Left ventricle myocardium superior (tissue), 1 donor: Measurements from ENCODE around the gene BRCC3. TPM values are rescaled to one million over a fixed set of nuclear protein-coding genes. Genes with fewer than 3 reads are reported as not detected.

Source experiments
- ATAC-seq: fragments of 200-7000 bp; cut with Tn5 transposase; one replicate; pipeline ENCODE4 v1.9.1; 2020; ENCODE audit warnings: mild to moderate bottlenecking, moderate library complexity
- DNase-seq: peaks from one replicate; pipeline ENCODE4 v3.0.0-alpha.2; 2020
- intact Hi-C: fragments of 100-400 bp; cut with micrococcal nuclease; formaldehyde crosslinking; loops from one replicate; pipeline ENCODE4 v1.11.0; 2022
- long read RNA-seq: library from polyadenylated mRNA; unstranded; transcript quantifications from one replicate; pipeline ENCODE4 v2.0.0, GENCODE V29; 2021
- total RNA-seq: library from RNA; stranded (reverse); fragmentation: NEBNext Ultra II Directional; extraction: Animal tissue kit (Norgen Biotek cat#: 25700); gene quantifications from one replicate; pipeline ENCODE4 v1.2.1, GENCODE V29; 2021
- donor health status: DM: no; HTN: yes; CAD: no; lungs with severe emphysema.

BRCC3 gene
- 13.9 TPM for total RNA-seq
- long read RNA-seq, transcript BRCC3-208 (10 exons, 2,694 nt) = major isoform, 12 of 26 reads
- long read RNA-seq, partial matches to known transcripts = 2 of 26 reads
- long read RNA-seq, other reads (novel, unspliced or antisense) = 12 of 26 reads

DNA sequence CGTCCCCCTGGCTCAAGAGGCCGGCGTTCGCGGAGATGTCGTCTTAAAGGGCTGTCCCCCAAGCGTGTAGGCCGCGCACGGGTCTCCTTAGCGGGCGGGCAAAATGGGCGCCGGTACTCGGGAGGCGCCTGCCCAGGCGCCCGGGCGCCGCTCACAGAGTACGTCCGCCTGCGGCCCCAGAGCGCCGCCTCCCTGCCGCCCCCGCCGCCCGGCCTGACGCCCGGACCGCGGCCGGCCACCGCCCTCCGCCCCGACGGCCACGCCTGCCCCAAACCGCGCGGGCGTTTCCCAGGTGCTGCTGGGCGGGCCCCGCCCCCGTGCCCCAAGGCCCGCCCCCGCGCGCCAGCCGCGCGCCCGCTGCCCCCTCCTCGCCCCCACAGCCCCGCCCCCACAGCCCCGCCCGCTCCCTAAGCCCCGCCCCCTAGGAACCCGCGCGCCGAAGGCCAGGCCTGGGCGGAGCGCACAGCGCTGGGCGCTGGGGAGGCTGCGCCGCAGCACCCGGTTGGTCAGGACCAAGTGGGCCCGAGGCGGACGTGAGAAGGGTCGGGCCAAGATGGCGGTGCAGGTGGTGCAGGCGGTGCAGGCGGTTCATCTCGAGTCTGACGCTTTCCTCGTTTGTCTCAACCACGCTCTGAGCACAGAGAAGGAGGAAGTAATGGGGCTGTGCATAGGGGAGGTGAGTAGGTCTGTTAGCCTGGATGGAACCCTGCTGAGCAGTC lies at the start of gene BRCC3, which contains the start of the genes CMC4 and MTCP1:
TSS of gene BRCC3 (plus strand) at position 534 of the 719 bp plus-strand sequence. CDS start at position 554, 20 bp downstream.
TSS of gene CMC4 (minus strand) at position 162 of the 719 bp plus-strand sequence. CDS start 7,113 bp downstream, outside the sequence.
TSS of gene MTCP1 (minus strand) at position 162 of the 719 bp plus-strand sequence. CDS start 5,126 bp downstream, outside the sequence.
- intact Hi-C loops = no loop called here
- DNase-seq = peak; percentile 88
- ATAC-seq = peak; percentile 95

DNA sequence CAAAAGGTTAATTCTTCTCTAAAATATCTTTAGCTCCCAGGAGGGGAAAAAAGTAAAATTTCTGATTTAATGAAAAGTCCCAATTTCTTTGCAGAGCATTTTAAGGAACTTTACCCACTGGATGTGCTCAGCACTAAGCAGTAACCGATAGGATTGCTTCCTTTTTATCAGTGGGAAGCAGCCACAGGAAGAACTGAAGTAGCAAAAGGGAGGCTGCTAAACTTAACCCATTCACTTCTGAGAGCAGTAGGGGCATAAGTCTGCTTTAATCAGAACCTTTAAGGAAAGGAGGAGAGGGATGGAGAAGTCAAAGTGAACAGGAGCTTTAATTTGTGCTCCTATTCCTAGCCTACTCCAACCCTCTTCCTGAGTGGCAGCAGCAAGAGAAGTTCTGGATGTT lies 48.7 kb upstream of the BRCC3 start, which contains the start of gene F8:
TSS of gene F8 (minus strand) at position 139 of the 400 bp plus-strand sequence. CDS start 171 bp downstream, outside the sequence.
- DNase-seq (no peak), ATAC-seq (no peak)
- intact Hi-C loops = no loop called here

DNA sequence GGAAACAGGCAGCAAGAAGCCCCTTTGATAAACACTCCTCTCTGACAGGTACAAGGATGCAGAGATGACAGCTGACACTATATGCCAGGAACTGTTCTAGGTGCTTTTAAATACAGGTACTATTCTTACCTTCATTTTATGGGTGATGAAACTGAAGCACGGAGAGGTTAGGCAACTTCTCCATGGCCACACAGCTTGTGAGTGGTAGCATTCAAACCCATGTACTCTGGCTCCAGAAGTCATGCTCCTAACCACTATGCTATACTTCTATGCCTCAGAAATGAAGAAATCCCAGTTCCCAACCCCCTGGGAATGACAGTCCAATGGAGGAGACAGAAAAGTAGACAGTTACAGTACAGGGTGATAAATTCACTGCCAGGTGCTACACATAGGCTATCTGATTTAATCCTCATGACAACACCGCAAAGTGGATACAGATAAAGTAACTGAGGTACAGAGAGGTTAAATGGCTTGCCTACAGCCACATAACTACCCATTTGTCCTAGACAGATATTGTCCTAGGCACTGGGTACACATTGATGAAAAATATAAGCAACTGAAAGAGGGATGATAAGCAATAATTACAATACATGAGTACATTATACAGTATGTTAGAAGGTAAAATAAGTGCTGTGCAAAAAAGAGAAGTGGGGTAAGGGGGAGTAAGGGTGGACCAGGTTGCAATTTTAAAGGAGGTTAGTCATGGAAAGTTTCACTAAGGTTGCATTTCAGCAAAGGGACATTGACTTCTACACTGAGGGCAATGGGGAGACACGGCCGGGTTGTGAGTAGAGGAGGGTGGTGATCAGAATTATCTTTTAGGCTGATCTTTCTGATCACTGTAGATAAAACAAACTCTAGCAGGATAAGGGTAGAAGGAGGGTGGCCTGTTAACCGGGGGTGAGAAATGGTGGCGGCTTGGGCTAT lies 47.1 kb upstream of the BRCC3 start:
- no peak for ATAC-seq
- intact Hi-C loops = no loop called here

GRCh38 chrX:155026420-155026726 lies 44.9 kb upstream of the BRCC3 start:
- ATAC-seq (no peak), DNase-seq (no peak)
- intact Hi-C loops = no loop called here

More for the DNA sequence above, 47.1 kb upstream of the BRCC3 start:
- DNase-seq = no peak

- ATAC-seq (peak; percentile 94), DNase-seq (peak; percentile 96)
- intact Hi-C loops = no loop called here
Observed at GRCh38 chrX:155026727-155027508, 44.4 kb upstream of the BRCC3 start, which contains the start of gene FUNDC2. Gene FUNDC2, plus strand, starts transcription at chrX:155026844. Its CDS starts 95 bp downstream, at chrX:155026939.

DNA sequence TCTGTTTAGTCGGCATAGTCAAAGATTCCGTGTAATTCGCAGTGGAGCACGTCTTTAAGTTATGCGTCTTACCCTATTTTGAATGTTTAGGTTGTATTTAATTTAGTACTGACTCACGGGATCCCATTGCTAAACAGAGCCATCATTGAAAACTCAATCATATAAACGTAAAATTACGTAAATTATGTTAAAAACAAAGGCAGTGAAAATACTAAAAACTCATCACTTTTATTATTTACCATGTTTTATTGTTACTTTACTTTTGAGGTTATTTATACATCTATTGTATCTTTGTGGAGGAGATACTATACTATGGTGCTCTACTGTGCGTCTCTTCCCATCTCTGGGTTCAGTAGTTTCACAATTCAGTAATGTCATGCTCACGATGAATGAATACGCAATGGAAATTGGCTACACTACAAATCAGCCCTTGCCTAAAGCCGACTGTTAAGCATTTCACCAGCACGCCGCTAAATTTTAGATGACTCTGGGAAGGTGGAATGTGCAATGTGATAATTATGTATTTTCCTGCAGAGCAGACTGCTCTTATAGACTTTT lies 43.7 kb upstream of the BRCC3 start:
- intact Hi-C loops = no loop called here
- ATAC-seq = peak; percentile 56
- DNase-seq = no peak

- DNase-seq = no peak
- ATAC-seq = no peak
- intact Hi-C loops = no loop called here
Observed at GRCh38 chrX:155028129-155028528, 43.2 kb upstream of the BRCC3 start.

- DNase-seq (no peak), ATAC-seq (no peak)
- intact Hi-C loops = no loop called here
Observed at GRCh38 chrX:155028877-155029291, 42.4 kb upstream of the BRCC3 start.

DNA sequence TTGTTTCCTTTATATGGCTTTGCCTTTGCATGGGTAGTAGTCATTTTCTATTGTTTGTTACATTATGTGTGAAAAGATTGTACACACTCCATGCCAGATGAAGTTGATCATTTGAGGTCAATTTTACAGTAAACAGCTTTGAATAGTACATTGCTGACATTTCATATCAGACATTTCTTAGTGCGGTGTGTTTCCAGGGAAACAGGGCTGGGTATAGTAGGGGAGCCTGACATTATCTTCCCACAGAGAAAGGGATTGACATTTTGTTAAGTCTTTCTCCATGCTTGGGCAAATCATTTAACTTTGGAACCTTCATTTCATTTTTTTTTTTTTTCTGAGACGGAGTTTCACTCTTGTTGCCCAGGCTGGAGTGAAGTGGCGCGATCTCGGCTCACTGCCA lies 39.7 kb upstream of the BRCC3 start:
- intact Hi-C loops = no loop called here
- DNase-seq = no peak
- no peak for ATAC-seq

- ATAC-seq (no peak), DNase-seq (no peak)
- intact Hi-C loops = no loop called here
Observed at GRCh38 chrX:155035688-155036087, 35.6 kb upstream of the BRCC3 start.

DNA sequence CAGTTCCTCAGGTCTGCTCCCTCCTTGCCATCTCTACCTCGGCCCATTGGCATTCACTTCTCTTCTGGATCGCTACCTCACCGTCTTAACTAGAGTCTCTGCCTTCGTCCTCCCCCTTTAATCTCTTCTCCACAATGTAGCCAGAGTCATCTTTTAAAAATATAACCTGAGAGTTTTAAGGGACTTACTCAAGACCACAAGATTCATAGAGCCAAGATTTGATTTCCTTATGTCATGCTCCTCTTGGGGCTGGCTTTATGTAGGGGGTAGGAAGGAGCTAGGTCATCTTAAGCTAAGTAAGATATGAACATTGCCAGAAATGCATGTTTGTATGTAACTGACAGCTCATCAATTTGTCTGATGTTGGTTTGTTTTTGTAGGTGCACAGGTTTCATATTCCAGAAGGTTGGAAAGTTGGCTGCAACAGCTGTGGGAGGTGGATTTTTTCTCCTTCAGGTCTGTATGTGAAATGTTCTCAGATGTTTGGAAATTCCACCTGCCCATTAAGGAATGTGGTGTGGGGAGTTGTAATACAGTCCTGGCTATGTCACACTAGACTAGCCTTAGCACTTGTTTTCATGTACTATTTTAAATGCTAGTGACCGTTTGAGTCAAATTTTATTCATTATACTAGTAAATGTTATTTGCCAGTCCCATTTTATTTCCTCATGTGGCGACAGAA lies 25.0 kb upstream of the BRCC3 start:
- intact Hi-C loops = no loop called here
- DNase-seq (no peak), ATAC-seq (no peak)

DNA sequence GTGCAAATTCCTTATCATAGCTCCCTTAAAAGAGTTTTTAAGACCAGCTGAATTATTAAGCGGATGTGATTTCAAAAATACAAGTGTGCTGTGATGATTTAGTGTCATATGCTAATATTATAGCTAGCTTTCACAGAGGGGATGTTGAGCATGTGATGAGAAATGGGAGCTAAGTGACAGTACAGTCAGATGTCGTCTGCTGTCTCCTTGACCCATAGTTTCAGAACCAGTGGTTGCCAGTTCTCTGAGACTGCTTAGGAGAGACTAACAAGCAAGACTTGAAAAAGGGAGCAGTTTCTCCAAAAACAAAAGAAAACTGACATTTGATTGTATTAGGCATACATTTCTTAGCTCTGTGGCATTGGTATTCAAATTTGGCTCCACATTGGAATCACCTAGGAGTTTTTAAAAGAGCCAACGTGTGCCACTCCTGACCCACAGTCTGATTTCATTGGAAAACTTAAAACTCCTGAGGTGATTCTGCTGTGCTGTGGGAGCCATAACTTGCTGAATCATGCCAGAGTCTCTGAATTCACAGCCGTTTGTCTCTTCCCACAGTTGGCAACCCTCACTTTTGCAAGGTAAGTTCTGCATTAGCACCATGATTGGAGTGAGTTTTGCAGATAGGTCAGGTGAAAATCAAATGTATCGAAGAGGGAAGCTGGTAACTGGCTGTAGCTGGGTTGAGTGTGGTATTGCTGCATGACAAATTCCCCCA lies 24.3 kb upstream of the BRCC3 start:
- intact Hi-C loops = no loop called here
- DNase-seq (no peak), ATAC-seq (no peak)

- intact Hi-C loops = no loop called here
- ATAC-seq (peak; percentile 65), DNase-seq (no peak)
Observed at GRCh38 chrX:155048977-155049619, 22.2 kb upstream of the BRCC3 start.

- intact Hi-C loops = no loop called here
- ATAC-seq (no peak), DNase-seq (no peak)
Observed at GRCh38 chrX:155052738-155053498, 18.4 kb upstream of the BRCC3 start.

- intact Hi-C loops = no loop called here
- ATAC-seq (no peak), DNase-seq (no peak)
Observed at GRCh38 chrX:155053656-155054055, 17.7 kb upstream of the BRCC3 start.

GRCh38 chrX:155054255-155054654 lies 17.1 kb upstream of the BRCC3 start:
- DNase-seq (no peak), ATAC-seq (no peak)
- intact Hi-C loops = no loop called here
